Mucosa of descending colon (tissue), 3 donors: ENCODE data around the gene PWWP2A. TPM values are rescaled to one million over a fixed set of nuclear protein-coding genes. Genes with fewer than 3 reads are reported as not detected.
A peak's percentile ranks its signal among the peaks of the same experiment; 100 is the strongest.

ENCODE experiments used
- ATAC-seq: fragments of 200-7000 bp; cut with Tn5 transposase; one replicate; pipeline ENCODE4 v1.9.1; 2020; ENCODE audit warnings: mild to moderate bottlenecking, moderate library complexity
- DNase-seq, 3 donors: peaks; one replicate each; pipeline ENCODE4 v3.0.0-alpha.2; 2020
- H3K36me3 ChIP-seq: fragments of 200-600 bp; one replicate; pipeline ENCODE4 v1.8.0; 2021; ENCODE audit warnings: low read depth, mild to moderate bottlenecking
- H3K4me1 ChIP-seq: fragments of 200-600 bp; one replicate; pipeline ENCODE4 v1.8.0; 2021; ENCODE audit warnings: low read depth, mild to moderate bottlenecking
- H3K4me3 ChIP-seq: fragments of 200-600 bp; one replicate; pipeline ENCODE4 v1.8.0; 2021; ENCODE audit warnings: mild to moderate bottlenecking
- H3K9me3 ChIP-seq: fragments of 200-600 bp; one replicate; pipeline ENCODE4 v1.8.0; 2021; ENCODE audit warnings: mild to moderate bottlenecking
- CTCF ChIP-seq: fragments of 200-600 bp; IDR thresholded peaks from one replicate; pipeline ENCODE4 v1.8.0; 2022; ENCODE audit warnings: antibody characterized with exemption, mild to moderate bottlenecking
- intact Hi-C, 2 donors: fragments of 100-400 bp; cut with DNase I in 1 of 2; cut with micrococcal nuclease in 1 of 2; formaldehyde crosslinking; loops; one replicate each; pipeline versions ENCODE4 v1.11.0 to v1.11.1; 2022; cut with DNase I, micrococcal nuclease
- total RNA-seq, 3 donors: library from RNA; stranded (reverse); fragmentation: NEBNext Ultra II Directional in 2 of 3; extraction: Animal tissue kit (Norgen Biotek cat#: 25700) in 2 of 3; gene quantifications; one replicate each; pipeline versions ENCODE4 v1.2.1 to v1.2.4, GENCODE V29; 2021 to 2023
- donor health status: DM: no; HTN: no; CAD: no; lungs with moderate emphysema.
- donor health status: DM: no; HTN: no; CAD: no.
- donor health status: DM: no; HTN: yes; CAD: no.

The PWWP2A gene
- total RNA-seq, 3 donors from 2014 or later, result 37.6 to 52.8 (median 41.3) TPM

- intact Hi-C loops, result no loop called here
- Histone ChIP-seq H3K4me1 (peaks cover 9% of the 10 kb centered on the region), H3K36me3 (peaks cover 7% of the 10 kb centered on the region), H3K4me3 (no peak overlapping the region), H3K9me3 (no peaks in the 10 kb centered on the region)
- no peak for DNase-seq
- TF ChIP-seq CTCF, result no peak
- ATAC-seq, result no peak
Observed at GRCh38 chr5:160089531-160089930, 29.7 kb downstream of the PWWP2A start.

GRCh38 chr5:160088805-160089204, 30.4 kb downstream of the PWWP2A start:
- peaks cover 7% of the 10 kb centered on the region for H3K36me3 ChIP-seq
- TF ChIP-seq CTCF, result no peak
- no peak overlapping the region for H3K4me3 ChIP-seq
- H3K4me1 ChIP-seq, result peaks cover 9% of the 10 kb centered on the region
- ATAC-seq (no peak), DNase-seq (no peak)
- H3K9me3 ChIP-seq, result no peaks in the 10 kb centered on the region
- intact Hi-C loops, result no loop called here

GRCh38 chr5:160087199-160087598, 32.1 kb downstream of the PWWP2A start:
- H3K9me3 ChIP-seq, result no peaks in the 10 kb centered on the region
- no peaks in the 10 kb centered on the region for H3K36me3 ChIP-seq
- peaks cover 9% of the 10 kb centered on the region for H3K4me1 ChIP-seq
- TF ChIP-seq CTCF, result no peak
- intact Hi-C loops, result no loop called here
- H3K4me3 ChIP-seq, result no peak overlapping the region
- ATAC-seq (peak; percentile 44), DNase-seq (no peak)

- H3K9me3 ChIP-seq, result no peaks in the 10 kb centered on the region
- ATAC-seq (no peak), DNase-seq (no peak)
- H3K4me3 ChIP-seq, result no peak overlapping the region
- peaks cover 22% of the 10 kb centered on the region for H3K4me1 ChIP-seq
- intact Hi-C loops, result no loop called here
- TF ChIP-seq CTCF, result no peak
- no peaks in the 10 kb centered on the region for H3K36me3 ChIP-seq
Observed at GRCh38 chr5:160084144-160084543, 35.1 kb downstream of the PWWP2A start.

GRCh38 chr5:160083501-160083900, 35.7 kb downstream of the PWWP2A start:
- H3K4me3 ChIP-seq, result no peak overlapping the region
- DNase-seq (no peak), ATAC-seq (no peak)
- H3K36me3 ChIP-seq, result no peaks in the 10 kb centered on the region
- peaks cover 22% of the 10 kb centered on the region for H3K4me1 ChIP-seq
- no peak for TF ChIP-seq CTCF
- no peaks in the 10 kb centered on the region for H3K9me3 ChIP-seq
- intact Hi-C loops, result no loop called here
